Measurements from ENCODE around the gene RAB14.

Gene RAB14

GRCh38 chr9:121218357-121219027, 16.8 kb upstream of the RAB14 start:
- FAIRE-seq, result no peak

GRCh38 chr9:121217609-121218292, 16.1 kb upstream of the RAB14 start:
- FAIRE-seq, result no peak

GRCh38 chr9:121216271-121216805, 14.7 kb upstream of the RAB14 start:
- FAIRE-seq, result no peak

- no peak for FAIRE-seq
These were observed 12.3 kb upstream of the RAB14 start for GRCh38 chr9:121214005-121214404.

DNA sequence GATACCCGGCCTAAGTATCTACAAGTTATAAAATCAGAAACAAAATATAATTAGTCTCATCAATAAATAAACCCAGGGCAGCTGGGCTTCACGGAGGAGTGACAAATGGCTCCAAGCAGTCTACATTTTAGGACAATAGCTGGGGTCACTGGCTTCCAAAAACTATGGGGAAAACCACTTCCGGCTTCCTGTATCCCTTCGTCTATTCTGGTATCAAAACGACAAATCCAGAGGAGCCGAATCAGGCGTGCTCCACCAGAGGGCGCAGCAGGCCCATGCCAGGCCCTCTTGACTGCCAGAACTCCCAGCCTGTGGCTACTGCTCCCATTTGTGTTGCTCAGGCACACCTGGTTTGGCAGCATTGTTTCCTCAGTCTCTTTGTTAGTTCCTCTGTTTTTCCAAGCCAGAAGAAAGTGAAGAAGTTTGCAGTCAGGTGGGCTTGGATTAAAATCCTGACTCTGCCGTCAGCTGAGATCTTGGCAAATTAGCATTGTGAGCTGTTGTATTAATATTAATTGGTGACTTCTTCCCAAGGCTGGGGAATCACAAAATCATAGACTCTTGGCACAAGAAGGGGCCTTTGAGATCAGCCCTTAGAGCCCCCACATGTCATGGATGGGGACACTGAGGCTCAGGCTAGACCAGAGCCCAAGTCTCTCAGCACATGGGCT, 11.6 kb upstream of the RAB14 start:
- no peak for FAIRE-seq

DNA sequence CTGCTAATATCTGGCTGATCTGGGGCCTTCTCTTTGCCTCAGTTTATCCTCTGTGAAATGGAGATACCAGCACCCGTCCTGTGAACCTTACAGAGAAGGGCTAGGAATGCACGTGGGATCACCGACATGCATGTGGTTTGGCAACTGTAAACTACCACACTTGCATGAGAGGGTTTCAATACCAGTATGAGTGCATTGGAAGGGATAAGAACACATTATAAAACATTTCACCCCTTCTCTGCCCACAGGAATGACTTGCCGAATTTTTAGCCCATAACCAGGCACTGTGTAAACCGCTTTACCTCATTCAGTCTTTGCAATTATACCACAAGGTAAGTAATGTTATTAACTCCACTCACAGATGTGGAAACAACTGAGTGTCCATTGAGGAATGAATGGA, 8.9 kb upstream of the RAB14 start:
- no peak for FAIRE-seq

- FAIRE-seq, result no peak
These were observed 5.8 kb upstream of the RAB14 start for GRCh38 chr9:121207371-121207940.

- no peak for FAIRE-seq
These were observed 5.1 kb upstream of the RAB14 start for GRCh38 chr9:121206516-121207370.

DNA sequence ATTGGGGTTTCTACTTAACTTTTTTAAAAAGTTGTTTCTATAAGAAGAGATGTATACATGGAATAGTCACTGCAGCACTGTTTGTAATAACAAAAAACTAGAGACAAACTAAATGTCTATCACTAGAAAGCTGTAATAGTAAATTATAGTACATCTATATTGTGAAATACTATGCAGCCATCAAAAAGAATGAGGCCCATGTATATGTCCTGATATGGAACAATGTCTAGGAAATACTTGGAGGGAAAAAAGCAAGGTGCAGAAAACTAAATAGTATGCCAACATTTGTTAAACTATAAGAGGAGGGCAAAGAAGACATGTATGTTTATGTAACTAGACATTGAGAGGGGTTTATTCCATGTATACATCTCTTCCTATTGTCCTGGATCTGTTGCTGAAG, 2.9 kb upstream of the RAB14 start:
- no peak for FAIRE-seq

DNA sequence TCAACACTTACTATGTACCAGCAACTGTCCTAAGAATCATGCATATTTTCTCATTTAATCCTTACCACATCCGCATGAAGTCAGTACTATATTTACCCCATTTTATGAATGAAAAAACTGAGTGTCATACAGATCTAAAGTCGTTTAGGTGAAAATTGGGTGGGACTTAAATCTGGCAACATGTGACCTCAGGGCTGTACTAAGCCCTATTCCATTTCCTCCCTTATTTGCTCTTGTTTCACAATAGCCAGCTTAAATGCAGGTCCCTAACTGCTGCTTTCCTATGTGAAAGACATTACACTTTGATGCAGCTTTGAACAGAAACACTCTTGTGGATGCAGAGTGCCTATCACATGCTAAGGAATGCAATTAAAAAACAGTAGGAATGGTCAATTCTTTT, 2.5 kb upstream of the RAB14 start:
- FAIRE-seq, result no peak

GRCh38 chr9:121201045-121201737, 478 bp downstream of the RAB14 start:
- FAIRE-seq, result no peak

DNA sequence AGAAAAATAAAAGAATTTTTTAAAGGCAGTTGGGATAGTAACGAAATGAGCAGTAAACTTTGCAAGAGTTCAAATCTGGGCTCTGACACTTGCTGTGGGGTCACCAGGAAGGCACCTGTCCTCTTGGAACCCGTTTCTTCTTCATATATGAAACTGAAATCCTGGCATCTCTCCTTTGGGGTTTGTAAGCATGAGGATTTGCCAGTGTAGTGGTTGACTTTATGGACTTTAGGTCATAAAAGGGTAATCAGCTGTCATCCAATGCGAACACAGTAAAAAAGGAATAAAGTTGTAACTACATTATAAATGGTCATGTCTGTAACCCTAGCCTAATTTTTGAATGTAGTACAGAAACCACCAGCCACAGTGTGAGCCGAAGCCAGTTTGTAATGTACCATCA, 1.3 kb downstream of the RAB14 start:
- FAIRE-seq, result no peak

GRCh38 chr9:121199921-121200320, 1.7 kb downstream of the RAB14 start:
- no peak for FAIRE-seq

- FAIRE-seq, result no peak
These were observed 3.1 kb downstream of the RAB14 start for GRCh38 chr9:121198512-121199042.

DNA sequence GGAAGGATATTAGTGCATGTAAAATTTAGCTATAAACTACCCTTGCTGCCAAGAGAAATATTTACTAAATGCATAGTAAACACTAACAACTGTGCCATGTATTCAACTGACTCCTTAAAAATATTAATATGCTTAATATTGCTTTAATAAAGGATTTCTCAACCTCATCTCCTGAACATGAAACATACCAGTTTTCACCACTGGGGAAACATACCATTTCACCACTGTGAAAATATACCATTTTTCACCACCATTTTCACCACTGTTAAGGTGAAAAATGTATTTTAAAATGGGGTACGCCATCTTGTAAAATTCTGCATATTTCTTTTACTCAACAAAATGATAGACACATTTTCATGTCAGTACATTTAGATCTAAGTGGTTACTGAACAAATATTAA, 4.5 kb downstream of the RAB14 start:
- FAIRE-seq, result no peak

DNA sequence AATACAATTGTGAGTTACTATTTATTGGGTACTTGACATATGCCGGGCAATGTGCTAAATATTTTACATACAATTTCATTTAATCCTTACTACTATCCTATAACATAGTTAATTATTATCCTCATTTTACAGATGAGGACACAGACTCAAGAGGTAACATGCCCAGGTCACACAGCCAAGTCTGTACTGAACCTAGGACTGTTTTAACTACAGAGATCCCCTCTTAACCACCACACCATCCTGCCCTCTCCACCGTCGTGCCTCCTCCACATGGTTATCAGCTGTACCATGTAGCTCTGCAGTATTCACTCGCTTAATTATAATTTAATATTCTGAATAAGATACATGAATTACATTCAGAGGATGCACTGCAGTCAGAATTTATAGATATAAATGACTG, 5.3 kb downstream of the RAB14 start:
- FAIRE-seq, result no peak

- FAIRE-seq, result no peak
These were observed 6.9 kb downstream of the RAB14 start for GRCh38 chr9:121194730-121195129.

- no peak for FAIRE-seq
These were observed 8.6 kb downstream of the RAB14 start for GRCh38 chr9:121192959-121193640.

DNA sequence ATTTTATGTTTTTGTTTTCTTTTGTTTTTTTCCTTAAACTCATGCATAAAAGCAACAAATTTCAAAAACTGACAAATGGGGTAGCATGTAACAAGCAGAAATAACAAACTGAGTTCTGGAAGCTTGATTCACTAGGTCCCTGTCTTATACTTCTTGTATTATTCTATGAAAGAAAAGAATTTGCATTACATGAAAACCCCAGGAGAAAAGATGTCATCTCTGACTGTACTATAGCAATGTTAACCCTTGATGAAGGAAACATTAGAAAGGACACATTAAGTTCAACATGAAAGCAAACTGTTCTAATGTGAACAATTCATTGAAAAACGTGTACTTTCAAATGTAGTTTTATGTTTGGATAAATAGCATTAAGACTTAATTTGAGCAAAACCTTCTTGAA, 9.2 kb downstream of the RAB14 start:
- no peak for FAIRE-seq

- FAIRE-seq, result no peak
These were observed 10.4 kb downstream of the RAB14 start for GRCh38 chr9:121191235-121191634.

GRCh38 chr9:121189660-121190059, 12.0 kb downstream of the RAB14 start:
- FAIRE-seq, result no peak

Measured in endometrium (tissue), 2 donors.